ENCODE measurements around the gene ABCA7. TPM values are rescaled to one million over a fixed set of nuclear protein-coding genes. Genes with fewer than 3 reads are reported as not detected.

The ABCA7 gene
- total and polyA plus RNA-seq, 2 of the 13 experiments (the other 11 are each of a cell fraction or from before 2014, with no cell fraction given), result 4.4 to 32.4 TPM

DNA sequence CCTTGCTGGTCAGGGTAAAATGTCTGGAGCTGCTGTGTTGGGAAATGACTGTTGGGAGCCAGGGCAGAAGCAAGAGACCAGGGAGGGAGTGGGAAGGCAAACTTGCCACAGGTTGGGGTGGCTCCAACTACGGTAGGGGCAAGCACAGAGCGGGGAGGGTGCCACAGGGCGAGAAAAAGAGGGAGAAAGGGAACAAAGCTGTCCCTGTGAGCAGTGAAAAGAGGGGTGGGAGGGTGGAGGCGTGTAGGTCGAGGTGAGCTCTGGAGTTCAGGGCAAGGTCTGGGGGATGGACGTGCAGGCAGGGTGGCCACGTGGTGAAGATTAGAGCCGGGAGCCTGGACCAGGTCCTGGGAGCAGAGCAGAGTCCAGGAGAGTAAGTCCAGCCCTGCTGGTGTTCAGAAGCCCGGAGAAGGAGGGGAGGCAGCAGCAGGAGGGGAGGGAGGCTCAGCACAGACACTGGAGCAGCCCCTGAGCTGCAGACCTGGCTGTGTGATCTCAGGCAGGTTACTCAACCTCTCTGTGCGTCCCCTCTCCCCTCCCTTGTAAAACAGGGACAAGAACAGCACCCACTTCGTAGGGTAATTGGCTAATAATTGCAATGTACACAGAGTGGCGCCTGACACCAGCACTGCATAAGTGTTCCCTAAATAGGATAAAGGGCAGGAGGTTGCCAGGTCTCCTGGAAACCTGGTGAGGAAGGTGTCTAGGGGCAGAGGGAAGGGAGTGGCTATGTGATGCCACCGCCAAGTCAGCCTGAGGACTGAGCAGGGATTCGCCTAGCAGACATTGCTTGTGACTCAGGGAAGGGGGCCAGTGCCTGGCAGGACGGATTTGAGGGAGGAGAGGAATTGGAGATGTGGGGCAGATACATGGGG, 58.5 kb downstream of the ABCA7 start (continued):
- TF ChIP-seq, protein P1, sequence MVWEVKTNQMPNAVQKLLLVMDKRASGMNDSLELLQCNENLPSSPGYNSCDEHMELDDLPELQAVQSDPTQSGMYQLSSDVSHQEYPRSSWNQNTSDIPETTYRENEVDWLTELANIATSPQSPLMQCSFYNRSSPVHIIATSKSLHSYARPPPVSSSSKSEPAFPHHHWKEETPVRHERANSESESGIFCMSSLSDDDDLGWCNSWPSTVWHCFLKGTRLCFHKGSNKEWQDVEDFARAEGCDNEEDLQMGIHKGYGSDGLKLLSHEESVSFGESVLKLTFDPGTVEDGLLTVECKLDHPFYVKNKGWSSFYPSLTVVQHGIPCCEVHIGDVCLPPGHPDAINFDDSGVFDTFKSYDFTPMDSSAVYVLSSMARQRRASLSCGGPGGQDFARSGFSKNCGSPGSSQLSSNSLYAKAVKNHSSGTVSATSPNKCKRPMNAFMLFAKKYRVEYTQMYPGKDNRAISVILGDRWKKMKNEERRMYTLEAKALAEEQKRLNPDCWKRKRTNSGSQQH (CRISPR knock-in tag; IDR thresholded peaks at IDR 0.05; ENCODE audit: low read depth), result peak; percentile 90
- TF ChIP-seq, protein P2, sequence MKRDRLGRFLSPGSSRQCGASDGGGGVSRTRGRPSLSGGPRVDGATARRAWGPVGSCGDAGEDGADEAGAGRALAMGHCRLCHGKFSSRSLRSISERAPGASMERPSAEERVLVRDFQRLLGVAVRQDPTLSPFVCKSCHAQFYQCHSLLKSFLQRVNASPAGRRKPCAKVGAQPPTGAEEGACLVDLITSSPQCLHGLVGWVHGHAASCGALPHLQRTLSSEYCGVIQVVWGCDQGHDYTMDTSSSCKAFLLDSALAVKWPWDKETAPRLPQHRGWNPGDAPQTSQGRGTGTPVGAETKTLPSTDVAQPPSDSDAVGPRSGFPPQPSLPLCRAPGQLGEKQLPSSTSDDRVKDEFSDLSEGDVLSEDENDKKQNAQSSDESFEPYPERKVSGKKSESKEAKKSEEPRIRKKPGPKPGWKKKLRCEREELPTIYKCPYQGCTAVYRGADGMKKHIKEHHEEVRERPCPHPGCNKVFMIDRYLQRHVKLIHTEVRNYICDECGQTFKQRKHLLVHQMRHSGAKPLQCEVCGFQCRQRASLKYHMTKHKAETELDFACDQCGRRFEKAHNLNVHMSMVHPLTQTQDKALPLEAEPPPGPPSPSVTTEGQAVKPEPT (CRISPR knock-in tag; IDR thresholded peaks at IDR 0.05; ENCODE audit: low read depth), result peak; percentile 79
- TF ChIP-seq, protein P3, sequence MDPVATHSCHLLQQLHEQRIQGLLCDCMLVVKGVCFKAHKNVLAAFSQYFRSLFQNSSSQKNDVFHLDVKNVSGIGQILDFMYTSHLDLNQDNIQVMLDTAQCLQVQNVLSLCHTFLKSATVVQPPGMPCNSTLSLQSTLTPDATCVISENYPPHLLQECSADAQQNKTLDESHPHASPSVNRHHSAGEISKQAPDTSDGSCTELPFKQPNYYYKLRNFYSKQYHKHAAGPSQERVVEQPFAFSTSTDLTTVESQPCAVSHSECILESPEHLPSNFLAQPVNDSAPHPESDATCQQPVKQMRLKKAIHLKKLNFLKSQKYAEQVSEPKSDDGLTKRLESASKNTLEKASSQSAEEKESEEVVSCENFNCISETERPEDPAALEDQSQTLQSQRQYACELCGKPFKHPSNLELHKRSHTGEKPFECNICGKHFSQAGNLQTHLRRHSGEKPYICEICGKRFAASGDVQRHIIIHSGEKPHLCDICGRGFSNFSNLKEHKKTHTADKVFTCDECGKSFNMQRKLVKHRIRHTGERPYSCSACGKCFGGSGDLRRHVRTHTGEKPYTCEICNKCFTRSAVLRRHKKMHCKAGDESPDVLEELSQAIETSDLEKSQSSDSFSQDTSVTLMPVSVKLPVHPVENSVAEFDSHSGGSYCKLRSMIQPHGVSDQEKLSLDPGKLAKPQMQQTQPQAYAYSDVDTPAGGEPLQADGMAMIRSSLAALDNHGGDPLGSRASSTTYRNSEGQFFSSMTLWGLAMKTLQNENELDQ (CRISPR knock-in tag; IDR thresholded peaks at IDR 0.05; ENCODE audit: borderline replicate concordance), result no peak
- TF ChIP-seq GABPA (IDR thresholded peaks at IDR 0.05; ENCODE audit: low read depth, low read length) (no peak), GABPA (CRISPR knock-in tag; IDR thresholded peaks at IDR 0.05; ENCODE audit: low read depth) (peak; percentile 51), ZNF720 (CRISPR knock-in tag; IDR thresholded peaks at IDR 0.05) (no peak), SAP130 (CRISPR knock-in tag; IDR thresholded peaks at IDR 0.05; ENCODE audit: low read depth) (peak; percentile 47; the same call in 1 of the 2 replicates), ZNF232 (CRISPR knock-in tag; IDR thresholded peaks at IDR 0.05; ENCODE audit: borderline replicate concordance) (no peak), JARID2 (CRISPR knock-in tag; IDR thresholded peaks at IDR 0.05; ENCODE audit: insufficient replicate concordance) (no peak), ZNF772 (CRISPR knock-in tag; IDR thresholded peaks at IDR 0.05) (peak; percentile 54), SP1 (IDR thresholded peaks at IDR 0.05) (no peak), SP1 (CRISPR knock-in tag; IDR thresholded peaks at IDR 0.05) (no peak), PAF1 (CRISPR knock-in tag; IDR thresholded peaks at IDR 0.05) (no peak)
- TF ChIP-seq, protein P4, sequence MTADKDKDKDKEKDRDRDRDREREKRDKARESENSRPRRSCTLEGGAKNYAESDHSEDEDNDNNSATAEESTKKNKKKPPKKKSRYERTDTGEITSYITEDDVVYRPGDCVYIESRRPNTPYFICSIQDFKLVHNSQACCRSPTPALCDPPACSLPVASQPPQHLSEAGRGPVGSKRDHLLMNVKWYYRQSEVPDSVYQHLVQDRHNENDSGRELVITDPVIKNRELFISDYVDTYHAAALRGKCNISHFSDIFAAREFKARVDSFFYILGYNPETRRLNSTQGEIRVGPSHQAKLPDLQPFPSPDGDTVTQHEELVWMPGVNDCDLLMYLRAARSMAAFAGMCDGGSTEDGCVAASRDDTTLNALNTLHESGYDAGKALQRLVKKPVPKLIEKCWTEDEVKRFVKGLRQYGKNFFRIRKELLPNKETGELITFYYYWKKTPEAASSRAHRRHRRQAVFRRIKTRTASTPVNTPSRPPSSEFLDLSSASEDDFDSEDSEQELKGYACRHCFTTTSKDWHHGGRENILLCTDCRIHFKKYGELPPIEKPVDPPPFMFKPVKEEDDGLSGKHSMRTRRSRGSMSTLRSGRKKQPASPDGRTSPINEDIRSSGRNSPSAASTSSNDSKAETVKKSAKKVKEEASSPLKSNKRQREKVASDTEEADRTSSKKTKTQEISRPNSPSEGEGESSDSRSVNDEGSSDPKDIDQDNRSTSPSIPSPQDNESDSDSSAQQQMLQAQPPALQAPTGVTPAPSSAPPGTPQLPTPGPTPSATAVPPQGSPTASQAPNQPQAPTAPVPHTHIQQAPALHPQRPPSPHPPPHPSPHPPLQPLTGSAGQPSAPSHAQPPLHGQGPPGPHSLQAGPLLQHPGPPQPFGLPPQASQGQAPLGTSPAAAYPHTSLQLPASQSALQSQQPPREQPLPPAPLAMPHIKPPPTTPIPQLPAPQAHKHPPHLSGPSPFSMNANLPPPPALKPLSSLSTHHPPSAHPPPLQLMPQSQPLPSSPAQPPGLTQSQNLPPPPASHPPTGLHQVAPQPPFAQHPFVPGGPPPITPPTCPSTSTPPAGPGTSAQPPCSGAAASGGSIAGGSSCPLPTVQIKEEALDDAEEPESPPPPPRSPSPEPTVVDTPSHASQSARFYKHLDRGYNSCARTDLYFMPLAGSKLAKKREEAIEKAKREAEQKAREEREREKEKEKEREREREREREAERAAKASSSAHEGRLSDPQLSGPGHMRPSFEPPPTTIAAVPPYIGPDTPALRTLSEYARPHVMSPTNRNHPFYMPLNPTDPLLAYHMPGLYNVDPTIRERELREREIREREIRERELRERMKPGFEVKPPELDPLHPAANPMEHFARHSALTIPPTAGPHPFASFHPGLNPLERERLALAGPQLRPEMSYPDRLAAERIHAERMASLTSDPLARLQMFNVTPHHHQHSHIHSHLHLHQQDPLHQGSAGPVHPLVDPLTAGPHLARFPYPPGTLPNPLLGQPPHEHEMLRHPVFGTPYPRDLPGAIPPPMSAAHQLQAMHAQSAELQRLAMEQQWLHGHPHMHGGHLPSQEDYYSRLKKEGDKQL (CRISPR knock-in tag; IDR thresholded peaks at IDR 0.05; ENCODE audit: low read depth), result no peak
- TF ChIP-seq, protein P5, sequence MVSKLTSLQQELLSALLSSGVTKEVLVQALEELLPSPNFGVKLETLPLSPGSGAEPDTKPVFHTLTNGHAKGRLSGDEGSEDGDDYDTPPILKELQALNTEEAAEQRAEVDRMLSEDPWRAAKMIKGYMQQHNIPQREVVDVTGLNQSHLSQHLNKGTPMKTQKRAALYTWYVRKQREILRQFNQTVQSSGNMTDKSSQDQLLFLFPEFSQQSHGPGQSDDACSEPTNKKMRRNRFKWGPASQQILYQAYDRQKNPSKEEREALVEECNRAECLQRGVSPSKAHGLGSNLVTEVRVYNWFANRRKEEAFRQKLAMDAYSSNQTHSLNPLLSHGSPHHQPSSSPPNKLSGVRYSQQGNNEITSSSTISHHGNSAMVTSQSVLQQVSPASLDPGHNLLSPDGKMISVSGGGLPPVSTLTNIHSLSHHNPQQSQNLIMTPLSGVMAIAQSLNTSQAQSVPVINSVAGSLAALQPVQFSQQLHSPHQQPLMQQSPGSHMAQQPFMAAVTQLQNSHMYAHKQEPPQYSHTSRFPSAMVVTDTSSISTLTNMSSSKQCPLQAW (CRISPR knock-in tag; IDR thresholded peaks at IDR 0.05), result no peak; the same call in 1 of the 2 replicates

All from HepG2 (cell line).